Measurements from ENCODE around the gene WASHC3. TPM values are rescaled to one million over a fixed set of nuclear protein-coding genes. Genes with fewer than 3 reads are reported as not detected.
"Not testable (repeated sequence)": the region's sequence is repeated elsewhere in the genome, so short reads cannot be mapped to it uniquely, and the experiment has no call there.

WASHC3 gene
- 10 to 100 TPM in 11 of 12 donors, not detected in 1; 33.9 to 72.1 (median 42.7) TPM for polyA plus RNA-seq (ENCODE audit: insufficient read length in 12 of 12)
- long read RNA-seq, donor 1, transcript WASHC3-202 (4 exons, 843 nt), result minor isoform, 5 of 26 reads
- long read RNA-seq, donor 1, transcript WASHC3-201 (7 exons, 916 nt), result major isoform, 15 of 26 reads
- long read RNA-seq, donor 1, partial matches to known transcripts, result 0 of 26 reads
- long read RNA-seq, donor 1, other reads (novel, unspliced or antisense), result 0 of 26 reads
- long read RNA-seq, donor 2, transcript WASHC3-201 (7 exons, 916 nt), result major isoform, 13 of 13 reads
- long read RNA-seq, donor 2, partial matches to known transcripts, result 0 of 13 reads
- long read RNA-seq, donor 2, other reads (novel, unspliced or antisense), result 0 of 13 reads
- long read RNA-seq, donor 3, transcript WASHC3-201 (7 exons, 916 nt), result major isoform, 6 of 7 reads
- long read RNA-seq, donor 3, partial matches to known transcripts, result 0 of 7 reads
- long read RNA-seq, donor 3, other reads (novel, unspliced or antisense), result 0 of 7 reads
- long read RNA-seq, donor 4, transcript WASHC3-201 (7 exons, 916 nt), result major isoform, 6 of 8 reads
- long read RNA-seq, donor 4, partial matches to known transcripts, result 0 of 8 reads
- long read RNA-seq, donor 4, other reads (novel, unspliced or antisense), result 0 of 8 reads
- long read RNA-seq, donor 5, result 0 reads
- long read RNA-seq, donor 6, transcript WASHC3-201 (7 exons, 916 nt), result major isoform, 12 of 16 reads
- long read RNA-seq, donor 6, partial matches to known transcripts, result 0 of 16 reads
- long read RNA-seq, donor 6, other reads (novel, unspliced or antisense), result 0 of 16 reads
- long read RNA-seq, donor 7, partial matches to known transcripts, result 0 of 6 reads
- long read RNA-seq, donor 7, other reads (novel, unspliced or antisense), result 0 of 6 reads
- long read RNA-seq, donor 8, transcript WASHC3-201 (7 exons, 916 nt), result major isoform, 10 of 14 reads
- long read RNA-seq, donor 8, partial matches to known transcripts, result 0 of 14 reads
- long read RNA-seq, donor 8, other reads (novel, unspliced or antisense), result 0 of 14 reads
- long read RNA-seq, donor 9, partial matches to known transcripts, result 0 of 9 reads
- long read RNA-seq, donor 9, other reads (novel, unspliced or antisense), result 0 of 9 reads
- long read RNA-seq, donor 10, partial matches to known transcripts, result 0 of 3 reads
- long read RNA-seq, donor 10, other reads (novel, unspliced or antisense), result 0 of 3 reads
- long read RNA-seq, donor 11, transcript WASHC3-201 (7 exons, 916 nt), result major isoform, 7 of 15 reads
- long read RNA-seq, donor 11, partial matches to known transcripts, result 0 of 15 reads
- long read RNA-seq, donor 11, other reads (novel, unspliced or antisense), result 0 of 15 reads

- DNase-seq, result peak; percentile 96
These were observed at the start of gene WASHC3 for GRCh38 chr12:102061560-102062418. Gene WASHC3, minus strand, starts transcription at chr12:102061991. Its CDS starts 29 bp downstream, at chr12:102061962.

GRCh38 chr12:102110782-102111181 is 49.0 kb upstream of the WASHC3 start:
- DNase-seq, result no peak

GRCh38 chr12:102107970-102108369 is 46.2 kb upstream of the WASHC3 start:
- DNase-seq, result no peak

- DNase-seq, result no peak
These were observed 45.1 kb upstream of the WASHC3 start for GRCh38 chr12:102106905-102107304.

GRCh38 chr12:102096855-102097254 is 35.1 kb upstream of the WASHC3 start:
- DNase-seq, result no peak

GRCh38 chr12:102095677-102096263 is 34.0 kb upstream of the WASHC3 start:
- peak; percentile 37 for DNase-seq

GRCh38 chr12:102093319-102093718 is 31.5 kb upstream of the WASHC3 start:
- DNase-seq, result peak; percentile 7

GRCh38 chr12:102089228-102089835 is 27.5 kb upstream of the WASHC3 start:
- DNase-seq, result not testable (repeated sequence)

- no peak for DNase-seq
These were observed 19.1 kb upstream of the WASHC3 start for GRCh38 chr12:102080842-102081241.

- DNase-seq, result not testable (repeated sequence)
These were observed 10.3 kb upstream of the WASHC3 start for GRCh38 chr12:102072092-102072491.

GRCh38 chr12:102069707-102070106 is 7.9 kb upstream of the WASHC3 start:
- no peak for DNase-seq

- DNase-seq, result no peak
These were observed 5.9 kb upstream of the WASHC3 start for GRCh38 chr12:102067574-102068258.

- DNase-seq, result no peak
These were observed 2.7 kb upstream of the WASHC3 start for GRCh38 chr12:102064476-102064875.

- no peak for DNase-seq
These were observed 1.3 kb upstream of the WASHC3 start for GRCh38 chr12:102063069-102063468.

- no peak for DNase-seq
These were observed 622 bp upstream of the WASHC3 start for GRCh38 chr12:102062419-102062806.

- DNase-seq, result no peak
These were observed 663 bp downstream of the WASHC3 start for GRCh38 chr12:102061096-102061559.

GRCh38 chr12:102059343-102059742 is 2.4 kb downstream of the WASHC3 start:
- DNase-seq, result no peak

GRCh38 chr12:102054345-102054744 is 7.4 kb downstream of the WASHC3 start:
- DNase-seq, result no peak

GRCh38 chr12:102053062-102053349 is 8.8 kb downstream of the WASHC3 start:
- DNase-seq, result no peak

Measured in muscle of arm (tissue), 14 donors.